HTR-8/SVneo (cell line): ENCODE data around the gene SLC25A15.
"Not testable (repeated sequence)": the region's sequence is repeated elsewhere in the genome, so short reads cannot be mapped to it uniquely, and the experiment has no call there.

Experiments used
- DNase-seq: peaks from one replicate; pipeline ENCODE4 v3.0.0; 2011; ENCODE audit warnings: low spot score, mixed read lengths; ENCODE audit not compliant: insufficient read length
- FAIRE-seq: peaks from 2 replicates; lab custom pipeline; 2011; peaks lifted over from hg19 to GRCh38; lab: Jason Lieb, UNC

SLC25A15 gene

DNA sequence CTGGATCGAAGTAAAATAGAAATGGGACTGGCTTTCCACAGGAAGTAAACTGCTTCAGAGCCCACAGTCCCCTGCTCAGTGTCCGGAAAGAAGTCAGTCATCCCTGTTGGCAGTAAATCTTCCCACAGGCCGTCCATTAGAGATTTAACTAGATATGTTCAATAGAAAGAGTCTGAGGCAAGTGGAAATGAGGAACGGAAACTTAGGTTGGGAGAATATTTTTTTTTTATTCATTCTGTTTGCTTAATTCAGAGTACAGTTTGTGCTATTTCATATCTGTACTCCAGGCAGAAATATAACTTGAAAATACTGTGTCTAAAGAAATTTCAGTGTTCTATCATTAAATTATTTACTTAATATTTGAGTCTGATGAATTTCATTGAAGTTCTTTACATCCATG, 22.7 kb downstream of the SLC25A15 start:
- FAIRE-seq = no peak
- no peak for DNase-seq

DNA sequence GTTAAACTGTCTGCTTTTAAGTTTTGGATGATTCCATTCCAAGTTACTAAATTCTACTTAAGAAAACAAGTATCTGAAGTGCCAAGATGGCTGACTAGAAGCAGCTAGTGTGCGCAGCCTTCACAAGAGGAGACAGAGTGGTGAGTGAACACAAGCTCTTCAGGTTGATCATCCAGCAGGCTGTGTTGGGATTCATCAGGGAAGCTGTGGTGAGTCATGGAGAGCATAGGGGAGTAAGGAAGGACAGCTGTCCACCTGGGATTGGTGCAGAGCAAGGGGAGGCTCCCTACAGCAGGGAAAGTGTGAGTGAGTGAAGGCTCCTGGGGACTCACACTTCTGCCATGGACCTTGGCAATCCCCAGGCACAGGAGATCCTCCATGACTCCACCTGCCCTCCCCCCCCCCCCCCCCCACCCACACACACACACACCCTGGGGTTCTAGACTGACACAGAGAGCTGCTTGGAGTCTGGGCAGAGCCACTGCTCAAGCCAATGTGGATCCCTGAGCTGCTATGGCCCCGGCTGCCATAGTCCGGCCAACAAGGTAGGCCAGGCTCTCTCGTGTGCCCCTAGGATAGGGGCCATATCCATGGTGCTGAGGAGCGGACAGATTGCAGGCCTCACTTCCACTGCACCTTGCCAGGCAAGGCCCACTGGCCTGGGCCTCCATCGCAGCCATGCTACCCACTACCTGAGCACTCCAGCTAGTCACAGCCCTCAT, 23.5 kb downstream of the SLC25A15 start:
- DNase-seq (peak; percentile 15), FAIRE-seq (no peak)

DNA sequence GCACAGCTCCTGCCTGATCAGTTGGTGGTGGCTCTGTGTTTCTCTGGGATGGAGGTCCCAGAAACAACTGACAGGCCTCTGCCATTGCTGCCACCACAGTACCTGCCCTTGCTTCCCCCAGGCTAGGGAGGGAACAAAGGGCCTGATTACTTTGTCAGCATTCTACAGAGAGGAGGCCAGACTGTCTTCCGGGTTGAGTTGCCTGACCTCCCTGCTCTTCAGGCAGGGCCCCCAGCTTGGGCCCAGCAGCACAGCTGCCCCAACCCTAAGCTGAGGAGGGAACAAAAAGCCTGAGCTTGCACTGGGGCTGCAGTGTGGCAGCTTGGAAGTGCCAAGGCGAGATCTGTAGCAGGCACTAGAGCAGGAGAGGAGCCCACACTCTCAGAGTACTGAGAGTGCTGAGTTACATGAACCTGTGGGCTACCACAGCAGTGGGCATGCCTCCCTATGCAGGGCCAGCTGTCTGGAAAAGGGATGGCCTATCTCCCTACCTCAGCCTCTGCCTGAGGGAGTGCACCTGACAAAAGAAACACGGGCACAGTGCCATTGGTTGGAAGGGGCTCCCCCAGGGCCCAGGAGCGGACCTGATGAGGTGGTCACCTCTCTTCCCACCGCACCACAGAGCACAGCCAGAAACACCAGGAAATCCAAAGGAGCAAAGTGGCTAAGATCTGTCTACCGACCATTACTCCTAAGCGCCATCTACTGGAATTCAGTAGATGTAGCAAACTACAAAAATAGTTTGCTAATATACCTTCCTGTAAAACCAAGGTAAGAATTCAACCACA, 24.4 kb downstream of the SLC25A15 start:
- FAIRE-seq = no peak
- DNase-seq = peak; percentile 12

DNA sequence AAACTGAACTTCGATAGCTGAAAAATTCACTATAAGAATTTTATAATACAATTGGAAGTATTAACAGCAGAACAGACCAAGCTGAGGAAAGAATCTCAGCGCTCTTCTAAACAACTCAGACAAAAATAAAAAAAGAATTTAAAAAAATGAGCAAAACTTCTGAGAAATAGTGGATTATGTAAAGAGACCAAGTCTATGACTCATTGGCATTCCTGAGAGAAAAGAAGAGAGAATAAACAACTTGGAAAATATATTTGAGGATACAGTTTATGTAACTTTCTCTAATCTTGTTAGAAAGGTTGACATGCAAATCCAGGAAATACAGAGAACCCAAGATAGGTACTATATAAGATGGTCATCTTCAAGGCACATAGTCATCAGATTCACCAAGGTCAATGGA, 25.4 kb downstream of the SLC25A15 start:
- FAIRE-seq (no peak), DNase-seq (no peak)

DNA sequence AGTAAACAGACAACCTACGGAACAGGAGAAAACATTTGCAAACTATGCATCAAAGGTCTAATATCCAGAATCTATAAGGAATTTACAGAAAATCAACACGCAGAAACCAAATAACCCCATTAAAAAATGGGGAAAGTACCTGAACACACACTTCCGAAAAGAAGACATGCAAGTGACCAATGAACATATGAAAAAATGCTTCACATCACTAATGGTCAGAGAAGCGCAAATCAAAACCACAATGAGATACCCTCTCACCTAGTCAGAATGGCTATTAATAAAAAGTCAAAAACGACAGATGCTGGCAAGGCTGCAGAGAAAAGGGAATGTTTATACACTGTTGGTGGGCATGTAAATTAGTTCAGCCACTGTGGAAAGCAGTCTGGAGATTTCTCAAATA, 29.5 kb downstream of the SLC25A15 start:
- FAIRE-seq = no peak
- DNase-seq = no peak

DNA sequence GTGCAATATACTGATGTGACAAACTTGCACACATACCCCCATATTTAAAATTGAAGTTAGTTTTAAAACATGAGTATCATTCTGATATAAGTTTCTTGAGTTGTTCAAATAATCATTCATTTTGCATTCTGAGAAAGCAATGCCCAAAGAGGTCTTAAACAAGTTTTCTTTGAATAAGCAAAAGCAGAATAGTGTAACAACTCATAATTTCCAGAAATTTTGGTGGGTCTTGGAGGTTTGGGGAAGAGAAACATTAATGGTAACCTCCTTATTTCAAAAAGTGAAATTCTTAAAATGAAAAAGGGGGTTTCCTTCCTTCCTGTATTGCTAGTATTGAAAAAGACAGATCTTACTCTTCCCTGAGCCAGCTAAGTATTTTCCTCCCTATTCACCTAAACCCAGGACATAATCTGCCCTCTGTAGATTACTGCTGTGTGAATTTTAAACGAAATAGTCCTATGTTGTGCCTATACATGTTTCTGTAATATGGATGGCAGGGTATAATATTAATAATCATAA, 30.4 kb downstream of the SLC25A15 start:
- no peak for FAIRE-seq
- DNase-seq = no peak

DNA sequence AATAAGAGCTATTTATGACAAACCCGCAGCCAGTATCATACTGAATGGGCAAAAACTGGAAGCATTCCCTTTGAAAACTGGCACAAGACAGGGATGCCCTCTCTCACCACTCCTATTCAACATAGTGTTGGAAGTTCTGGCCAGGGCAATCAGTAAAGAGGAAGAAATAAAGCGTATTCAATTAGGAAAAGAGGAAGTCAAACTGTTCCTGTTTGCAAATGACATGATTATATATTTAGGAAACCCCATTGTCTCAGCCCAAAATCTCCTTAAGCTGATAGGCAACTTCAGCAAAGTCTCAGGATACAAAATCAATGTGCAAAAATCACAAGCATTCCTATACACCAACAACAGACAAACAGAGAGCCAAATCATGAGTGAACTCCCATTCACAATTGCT, 50.3 kb downstream of the SLC25A15 start:
- FAIRE-seq, DNase-seq: not testable (repeated sequence)

DNA sequence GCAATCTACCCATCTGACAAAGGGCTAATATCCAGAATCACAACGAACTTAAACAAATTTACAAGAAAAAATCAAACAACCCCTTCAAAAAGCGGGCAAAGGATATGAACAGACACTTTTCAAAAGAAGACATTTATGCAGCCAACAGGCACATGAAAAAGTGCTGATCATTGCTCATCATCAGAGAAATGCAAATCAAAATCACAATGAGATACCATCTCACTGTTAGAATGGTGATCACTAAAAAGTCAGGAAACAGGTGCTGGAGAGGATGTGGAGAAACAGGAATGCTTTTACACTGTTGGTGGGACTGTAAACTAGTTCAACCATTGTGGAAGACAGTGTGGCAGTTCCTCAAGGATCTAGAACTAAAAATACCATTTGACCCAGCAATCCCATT, 51.5 kb downstream of the SLC25A15 start:
- FAIRE-seq, DNase-seq: not testable (repeated sequence)
